HG03095 (cell line): ENCODE measurements around the gene DARS2.
"Not testable (repeated sequence)": the region's sequence is repeated elsewhere in the genome, so short reads cannot be mapped to it uniquely, and the experiment has no call there.

Source experiments
- ATAC-seq: cut with Tn5 transposase; IDR thresholded peaks from one replicate; pipeline ENCODE4 v1.9.1; 2021; ENCODE audit warnings: moderate library complexity; ENCODE audit not compliant: unreplicated experiment

The DARS2 gene, protein sequence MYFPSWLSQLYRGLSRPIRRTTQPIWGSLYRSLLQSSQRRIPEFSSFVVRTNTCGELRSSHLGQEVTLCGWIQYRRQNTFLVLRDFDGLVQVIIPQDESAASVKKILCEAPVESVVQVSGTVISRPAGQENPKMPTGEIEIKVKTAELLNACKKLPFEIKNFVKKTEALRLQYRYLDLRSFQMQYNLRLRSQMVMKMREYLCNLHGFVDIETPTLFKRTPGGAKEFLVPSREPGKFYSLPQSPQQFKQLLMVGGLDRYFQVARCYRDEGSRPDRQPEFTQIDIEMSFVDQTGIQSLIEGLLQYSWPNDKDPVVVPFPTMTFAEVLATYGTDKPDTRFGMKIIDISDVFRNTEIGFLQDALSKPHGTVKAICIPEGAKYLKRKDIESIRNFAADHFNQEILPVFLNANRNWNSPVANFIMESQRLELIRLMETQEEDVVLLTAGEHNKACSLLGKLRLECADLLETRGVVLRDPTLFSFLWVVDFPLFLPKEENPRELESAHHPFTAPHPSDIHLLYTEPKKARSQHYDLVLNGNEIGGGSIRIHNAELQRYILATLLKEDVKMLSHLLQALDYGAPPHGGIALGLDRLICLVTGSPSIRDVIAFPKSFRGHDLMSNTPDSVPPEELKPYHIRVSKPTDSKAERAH

DNA sequence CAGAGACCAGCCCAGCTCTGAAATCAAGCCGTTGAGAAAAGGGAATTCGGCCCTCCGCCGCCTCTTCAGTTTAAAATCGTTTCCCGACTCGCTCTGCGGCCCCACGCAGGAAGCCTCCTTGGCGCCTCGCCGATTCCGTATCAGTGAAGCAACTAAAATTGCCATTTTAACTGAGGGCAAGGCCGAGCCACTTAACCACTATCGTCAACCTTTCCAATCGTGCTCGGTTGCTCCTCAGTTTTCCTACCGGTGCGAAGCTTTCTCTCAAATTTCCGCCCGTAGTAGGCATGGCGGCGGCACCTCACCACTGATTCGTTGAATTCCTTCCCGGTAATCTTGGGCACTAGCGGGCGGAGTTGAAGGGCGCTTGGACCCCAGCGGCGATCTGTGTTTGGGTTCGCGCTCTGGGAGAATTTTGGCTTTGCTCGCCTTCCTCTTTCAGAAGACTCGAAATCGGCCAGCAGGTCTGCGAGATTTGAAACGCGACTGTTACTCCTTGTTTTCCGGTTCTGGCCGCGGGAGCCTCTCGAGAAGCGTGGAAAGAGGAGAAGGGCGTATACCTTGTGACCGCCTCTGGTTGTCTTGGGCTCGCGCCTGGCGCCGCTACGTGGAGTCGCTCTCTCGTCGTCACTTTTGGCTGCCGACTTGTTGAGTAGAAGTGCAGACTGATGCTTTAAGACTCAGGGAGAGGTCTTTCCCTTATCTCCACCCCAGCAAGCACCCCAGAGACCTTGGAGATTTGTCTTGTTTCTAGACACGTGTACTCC is at the start of gene DARS2, which contains the start of gene CENPL:
Gene DARS2 (plus strand): TSS at position 359 of the 767 bp plus-strand sequence. CDS start 557 bp downstream, outside the sequence.
Gene CENPL (minus strand): TSS at position 569 of the 767 bp plus-strand sequence. CDS start 13,584 bp downstream, outside the sequence.
- peak; percentile 86 for ATAC-seq

DNA sequence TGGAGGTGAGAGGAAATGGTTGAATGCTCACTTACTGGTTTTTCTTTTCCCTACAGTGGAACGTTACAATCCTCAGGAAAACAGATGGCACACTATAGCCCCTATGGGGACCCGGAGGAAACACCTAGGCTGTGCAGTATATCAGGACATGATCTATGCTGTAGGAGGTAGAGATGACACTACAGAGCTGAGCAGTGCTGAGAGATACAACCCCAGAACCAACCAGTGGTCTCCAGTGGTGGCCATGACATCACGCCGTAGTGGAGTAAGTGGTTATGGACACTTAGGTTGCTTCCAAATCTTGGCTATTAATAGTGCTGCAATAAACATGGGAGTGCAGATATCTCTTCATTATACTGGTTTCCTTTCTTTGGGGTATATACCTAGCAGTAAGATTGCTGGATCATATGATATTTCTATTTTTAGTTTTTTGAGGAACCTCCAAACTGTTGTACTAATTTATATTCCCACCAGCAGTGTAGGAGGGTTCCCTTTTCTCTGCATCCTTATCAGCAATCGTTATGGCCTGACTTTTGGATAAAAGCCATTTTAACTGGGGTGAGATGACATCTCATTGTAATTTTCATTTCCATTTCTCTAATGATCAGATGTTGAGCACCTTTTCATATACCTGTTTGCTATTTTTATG is 48.8 kb upstream of the DARS2 start:
- ATAC-seq: no peak

DNA sequence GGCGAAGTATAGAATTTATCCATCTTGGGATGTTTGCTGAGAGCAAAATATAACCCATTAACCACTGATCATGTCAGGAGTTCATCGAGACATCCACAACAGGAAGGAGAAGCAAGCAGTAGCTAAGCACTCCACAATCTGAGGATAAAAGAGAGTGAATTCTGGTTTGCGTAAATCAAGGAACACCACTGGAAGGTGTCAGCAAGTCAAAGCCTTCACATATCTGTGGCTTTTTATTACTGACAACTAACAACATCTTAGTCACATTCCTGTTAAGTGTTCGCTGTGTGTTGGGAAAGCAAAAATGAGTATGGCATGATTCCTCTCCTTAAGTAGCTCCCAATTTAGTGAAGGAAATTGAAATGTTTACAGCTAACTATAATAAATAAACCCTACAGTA is 44.5 kb upstream of the DARS2 start:
- ATAC-seq: no peak

DNA sequence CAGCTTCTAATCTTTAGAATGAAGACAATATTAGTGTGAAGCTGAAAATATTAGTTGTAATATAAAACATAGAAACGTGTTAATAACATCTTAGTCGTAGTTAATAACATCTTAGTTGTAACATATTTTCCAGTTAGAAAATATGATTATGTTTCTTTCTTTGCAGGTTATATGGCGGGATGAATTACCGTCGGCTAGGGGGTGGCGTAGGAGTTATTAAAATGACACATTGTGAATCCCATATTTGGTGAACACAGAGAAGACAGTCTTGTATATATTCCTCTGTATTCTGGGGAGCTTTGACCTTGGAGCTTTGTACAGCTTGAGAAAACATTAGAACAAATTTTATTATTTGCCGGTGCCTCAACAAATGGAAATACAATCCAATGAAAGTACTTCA is 39.5 kb upstream of the DARS2 start:
- ATAC-seq: no peak

DNA sequence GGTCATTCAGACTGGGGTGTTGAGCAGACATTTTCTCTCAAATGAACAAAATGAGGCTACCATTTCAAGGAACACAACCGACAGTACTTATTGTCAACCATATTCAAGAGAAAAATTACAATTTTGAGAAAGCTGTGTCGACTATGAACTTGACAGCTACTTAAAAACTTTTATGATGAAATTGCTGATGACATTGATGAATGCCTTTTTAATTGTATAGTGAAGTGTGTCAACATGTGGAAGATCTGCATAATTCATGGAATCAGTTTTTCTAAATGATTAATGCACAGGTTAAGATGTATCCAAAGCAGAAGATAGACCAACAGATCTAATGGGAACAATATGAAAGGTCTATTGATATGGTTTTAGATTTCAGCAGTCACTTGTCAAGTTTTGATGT is 34.6 kb upstream of the DARS2 start:
- no peak for ATAC-seq

DNA sequence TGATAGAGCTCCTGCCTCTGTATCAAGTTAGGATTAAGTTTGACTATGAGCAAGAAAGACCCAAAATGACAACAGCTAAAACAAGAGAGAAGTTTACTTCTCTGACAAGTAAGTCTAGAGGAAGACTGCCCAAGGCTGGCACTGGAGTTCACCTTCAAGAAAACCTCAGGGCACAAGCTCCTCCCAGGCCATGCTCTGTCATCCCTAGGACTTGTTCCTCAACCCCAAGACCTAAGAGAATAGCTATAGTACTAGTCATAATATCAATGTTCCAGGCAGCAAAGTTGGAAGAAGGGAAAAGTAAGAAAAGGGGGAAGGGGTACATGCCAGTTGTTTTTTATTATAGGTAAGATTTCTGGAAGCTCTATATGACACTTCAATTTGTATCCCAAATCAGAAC is 26.4 kb upstream of the DARS2 start:
- ATAC-seq: no peak

DNA sequence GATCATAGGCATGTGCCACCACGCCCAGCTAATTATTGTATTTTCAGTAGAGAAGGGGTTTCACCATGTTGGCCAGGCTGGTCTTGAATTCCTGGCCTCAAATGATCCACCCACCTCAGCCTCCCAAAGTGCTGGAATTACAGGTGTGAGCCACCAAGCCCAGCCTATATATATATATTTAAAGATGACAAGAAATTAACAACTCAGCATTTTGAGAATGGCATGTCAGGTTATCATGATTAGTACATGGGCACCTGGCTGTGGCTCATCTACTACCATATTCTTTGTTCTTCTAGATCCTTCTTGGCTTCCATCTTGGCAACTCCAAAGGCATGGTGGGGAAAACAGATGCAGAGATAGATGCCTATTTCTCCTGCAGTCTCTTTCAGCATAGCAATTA is 24.5 kb upstream of the DARS2 start:
- not testable (repeated sequence) for ATAC-seq

DNA sequence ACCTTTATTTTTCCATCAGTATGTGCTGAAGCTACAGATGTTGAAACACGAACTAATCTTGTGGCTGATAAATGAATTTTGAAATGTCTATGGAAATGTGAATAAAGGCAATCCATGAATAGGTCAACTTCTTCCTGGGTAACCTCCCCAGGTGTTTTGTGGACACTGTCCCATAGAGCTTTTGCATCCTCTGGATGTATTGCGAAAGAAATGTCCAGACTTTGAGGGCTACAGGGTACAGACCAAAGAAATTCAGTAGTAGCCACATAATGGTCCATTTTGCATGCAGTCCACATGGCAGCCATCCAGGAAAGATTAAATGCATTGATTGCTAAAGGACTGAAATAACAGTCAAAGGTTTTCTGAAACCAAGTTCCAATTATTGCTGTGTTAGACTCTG is 21.5 kb upstream of the DARS2 start:
- no peak for ATAC-seq

DNA sequence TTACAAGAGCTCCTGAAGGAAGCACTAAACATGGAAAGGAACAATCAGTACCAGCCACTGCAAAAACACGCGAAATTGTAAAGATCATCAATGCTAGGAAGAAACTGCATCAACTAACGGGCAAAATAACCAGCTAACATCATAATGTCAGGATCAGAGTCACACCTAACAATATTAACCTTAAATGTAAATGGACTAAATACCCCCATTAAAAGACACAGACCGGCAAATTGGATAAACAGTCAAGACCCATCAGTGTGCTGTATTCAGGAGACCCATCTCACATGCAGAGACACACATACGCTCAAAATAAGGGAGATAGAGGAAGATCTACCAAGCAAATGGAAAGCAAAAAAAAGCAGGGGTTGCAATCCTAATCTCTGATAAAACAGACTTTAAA is 10.8 kb upstream of the DARS2 start:
- ATAC-seq: not testable (repeated sequence)

DNA sequence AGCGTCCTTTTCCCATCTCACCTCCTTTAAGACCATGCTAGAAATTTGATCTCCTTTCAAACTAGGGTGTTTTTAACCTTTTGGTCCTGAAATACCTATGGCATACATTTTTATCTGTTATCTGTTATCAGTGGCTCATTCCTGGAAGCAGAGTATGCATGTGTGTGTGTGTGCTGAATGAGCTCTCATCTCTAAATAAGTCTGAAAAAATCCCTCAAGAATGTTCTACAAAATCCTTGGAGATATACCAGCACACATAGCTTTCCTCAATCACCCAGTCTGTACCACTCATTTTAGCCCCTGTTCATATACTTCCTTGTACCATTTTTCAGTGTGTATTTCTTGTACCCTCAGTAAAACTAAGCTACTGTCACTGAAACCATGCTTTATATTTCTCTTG is 6.0 kb upstream of the DARS2 start:
- no peak for ATAC-seq

DNA sequence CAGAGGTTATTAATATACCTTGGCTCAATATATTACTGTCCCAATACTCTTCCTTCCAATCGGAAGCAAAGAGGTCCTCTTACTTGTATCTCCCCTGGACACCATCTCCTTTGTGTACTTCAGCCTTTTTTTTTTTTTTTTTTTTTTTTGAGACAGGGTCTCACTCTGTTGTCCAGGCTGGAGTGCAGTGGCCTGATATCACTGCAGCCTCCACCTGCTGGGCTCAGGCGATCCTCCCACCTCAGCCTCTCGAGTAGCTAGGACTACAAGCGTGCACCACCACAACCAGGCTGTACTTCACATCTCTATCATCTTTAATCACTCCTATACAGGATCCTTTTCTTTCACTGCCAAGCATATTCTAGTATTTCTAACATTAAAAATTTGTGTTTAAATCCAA is 2.8 kb upstream of the DARS2 start:
- no peak for ATAC-seq

DNA sequence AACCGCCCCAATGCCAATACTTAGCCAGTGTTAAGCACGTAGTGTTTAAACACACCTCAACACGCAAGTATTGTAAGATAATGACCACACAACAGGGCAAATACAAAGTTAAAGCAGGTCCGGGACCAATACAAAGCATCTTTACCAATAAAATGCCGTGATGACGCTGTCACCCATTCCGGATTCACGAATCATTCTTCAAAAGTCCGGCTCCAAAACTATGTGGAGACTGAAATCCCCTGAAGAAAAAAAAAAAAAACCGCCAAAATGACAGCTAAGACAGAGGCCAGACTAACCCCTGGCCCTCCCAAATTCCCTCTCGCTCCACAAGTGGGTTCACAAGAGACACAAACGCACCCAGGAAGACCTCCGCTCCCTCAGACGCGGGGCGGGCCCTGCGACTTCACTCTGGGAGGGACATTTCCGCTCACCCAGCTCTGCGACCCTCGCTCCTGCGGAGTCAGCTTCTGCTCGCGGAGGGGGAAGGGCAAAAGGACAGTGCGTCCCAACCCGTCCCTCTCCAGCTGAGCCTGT is 625 bp upstream of the DARS2 start:
- ATAC-seq: peak; percentile 37

DNA sequence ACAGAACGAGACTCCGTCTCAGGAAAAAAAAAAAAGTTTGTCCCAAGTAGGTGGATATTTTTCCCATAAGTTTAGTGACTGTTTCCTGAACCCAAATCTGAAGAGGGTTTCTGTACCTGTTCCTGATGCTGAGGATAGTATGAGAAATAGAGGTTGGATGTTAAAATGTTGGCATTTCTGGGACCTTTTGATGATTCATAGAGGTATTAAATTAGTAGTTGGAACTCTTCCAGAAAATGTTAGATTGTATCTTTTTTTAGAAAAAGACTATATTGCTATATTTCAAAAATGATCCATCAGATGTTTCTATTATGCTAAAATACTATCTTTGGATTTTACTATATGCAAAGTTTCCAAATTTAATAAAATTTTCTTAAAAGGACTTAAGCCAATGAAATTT is 3.1 kb downstream of the DARS2 start:
- no peak for ATAC-seq

DNA sequence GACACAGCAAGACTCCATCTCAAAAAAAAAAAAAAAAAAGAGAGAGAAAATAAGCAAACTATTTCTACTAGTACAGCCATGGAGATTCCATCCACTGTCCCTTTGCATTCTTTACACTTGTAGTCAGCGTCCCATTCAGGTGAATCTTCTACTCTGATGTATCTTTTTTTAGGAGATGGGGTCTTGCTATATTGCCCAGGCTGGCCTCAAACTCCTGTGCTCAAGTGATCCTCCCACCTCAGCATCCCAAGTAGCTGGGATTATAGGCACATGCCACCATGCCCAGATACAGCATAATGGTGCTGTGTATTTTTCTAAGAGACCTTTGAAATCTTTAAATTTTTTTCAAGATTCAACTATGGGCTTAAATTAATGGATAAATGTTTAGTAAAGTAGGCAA is 8.3 kb downstream of the DARS2 start:
- no peak for ATAC-seq

DNA sequence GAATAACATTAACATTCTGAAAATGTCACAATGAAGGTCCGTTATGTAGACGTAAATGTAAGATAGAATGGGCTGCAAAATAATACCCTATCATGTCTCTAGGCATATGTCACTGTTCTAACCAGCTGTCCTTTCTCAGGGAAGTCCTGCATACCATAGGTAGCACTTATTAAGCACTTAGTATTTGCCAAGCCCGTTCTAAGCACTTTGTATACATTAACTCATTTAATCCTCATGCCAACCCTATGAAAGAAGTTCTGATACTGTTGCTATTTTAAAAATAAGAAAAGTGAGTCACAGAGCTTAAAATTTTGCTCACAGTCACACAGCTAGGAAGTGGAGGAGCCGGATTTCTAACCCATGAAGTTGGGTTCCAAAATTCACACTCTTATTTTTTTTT is 27.6 kb downstream of the DARS2 start:
- ATAC-seq: no peak

DNA sequence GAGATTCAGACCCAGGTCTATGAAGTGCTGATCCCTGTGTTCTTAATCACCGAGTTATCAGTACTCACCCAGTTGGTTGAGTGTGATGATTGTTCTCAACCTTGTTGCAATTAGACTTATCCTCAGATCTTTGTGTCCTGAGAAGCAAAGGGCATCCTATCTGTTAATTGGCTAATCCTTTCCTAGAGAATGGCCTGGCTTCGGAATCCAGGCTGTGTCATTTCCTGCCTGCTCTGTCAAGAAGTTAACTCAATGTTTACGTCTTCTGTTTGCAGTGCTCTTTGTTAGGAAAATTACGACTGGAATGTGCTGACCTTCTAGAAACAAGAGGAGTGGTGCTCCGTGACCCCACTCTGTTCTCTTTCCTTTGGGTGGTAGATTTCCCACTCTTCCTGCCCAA is 28.6 kb downstream of the DARS2 start:
- no peak for ATAC-seq

DNA sequence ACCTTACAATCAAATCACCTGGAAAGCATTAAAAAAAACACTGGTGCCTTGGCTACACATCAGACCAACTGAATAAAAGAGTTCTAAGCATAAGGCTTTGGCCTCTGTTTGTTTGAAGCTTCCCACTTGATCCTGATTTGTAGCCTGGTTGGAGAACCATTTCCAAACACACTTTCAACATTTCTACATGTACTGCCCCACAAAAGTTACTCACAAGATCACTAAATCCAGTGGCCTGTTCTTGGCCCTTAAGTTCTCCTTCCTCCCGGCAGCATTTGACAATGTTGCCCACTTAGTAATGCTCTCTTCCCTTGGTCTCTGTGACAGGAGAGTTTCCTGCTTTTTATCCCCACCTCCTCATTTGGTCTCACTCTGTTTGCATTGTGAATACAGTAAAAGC is 31.5 kb downstream of the DARS2 start:
- ATAC-seq: no peak

DNA sequence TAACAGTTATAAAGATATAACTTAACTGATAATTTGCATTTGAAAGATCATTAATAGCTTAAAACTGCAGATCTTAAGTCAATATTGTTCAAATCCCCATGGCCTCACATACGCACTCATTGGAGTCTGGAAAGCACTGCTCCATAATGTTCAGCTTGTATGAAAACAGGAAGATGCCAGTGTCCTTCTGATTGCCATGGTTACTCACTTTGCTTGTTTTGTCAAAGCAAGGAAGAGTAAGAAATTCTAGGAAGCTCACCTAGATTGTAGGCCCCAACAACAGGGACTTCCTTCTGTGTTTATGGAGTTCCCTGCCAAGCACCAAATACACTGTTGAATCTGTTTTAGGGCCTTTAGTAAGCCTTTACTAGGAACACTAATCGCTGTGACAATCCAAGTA is 32.4 kb downstream of the DARS2 start:
- no peak for ATAC-seq

DNA sequence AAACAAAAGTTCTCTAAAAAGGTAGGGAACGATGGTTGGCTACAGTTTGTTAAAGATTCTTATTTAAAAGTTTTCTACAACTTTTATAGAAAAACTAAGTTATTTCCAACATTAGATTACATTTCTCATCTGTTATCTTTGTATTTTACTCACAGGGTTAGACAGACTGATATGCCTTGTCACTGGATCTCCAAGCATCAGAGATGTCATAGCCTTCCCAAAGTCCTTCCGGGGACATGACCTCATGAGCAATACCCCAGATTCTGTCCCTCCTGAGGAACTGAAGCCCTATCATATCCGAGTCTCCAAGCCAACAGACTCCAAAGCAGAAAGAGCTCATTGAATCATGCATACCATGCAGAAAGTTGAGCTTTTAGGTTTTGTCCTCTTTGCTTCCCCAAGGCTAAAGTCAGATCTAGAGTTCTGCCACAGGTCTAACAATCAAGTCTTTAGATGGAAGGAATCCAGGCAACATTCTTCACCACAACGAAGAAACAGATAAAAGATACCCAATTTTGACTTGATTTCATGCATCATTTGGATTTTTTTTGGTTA is 33.0 kb downstream of the DARS2 start:
- ATAC-seq: no peak

DNA sequence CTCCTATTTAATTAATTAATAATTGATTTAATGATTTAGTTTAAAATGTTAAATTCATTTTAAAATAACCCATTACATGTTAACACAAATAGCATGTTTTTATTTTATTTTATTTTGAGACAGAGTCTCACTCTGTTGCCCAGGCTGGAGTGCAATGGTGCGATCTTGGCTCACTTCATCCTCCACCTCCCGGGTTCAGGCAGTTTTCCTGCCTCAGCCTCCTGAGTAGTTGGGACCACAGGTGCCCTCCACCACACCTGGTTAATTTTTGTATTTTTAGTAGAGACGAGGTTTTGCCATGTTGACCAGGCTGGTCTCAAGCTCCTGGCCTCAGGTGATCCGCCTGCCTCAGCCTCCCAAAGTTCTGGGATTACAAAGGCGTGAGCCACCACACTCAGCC is 35.1 kb downstream of the DARS2 start:
- not testable (repeated sequence) for ATAC-seq

DNA sequence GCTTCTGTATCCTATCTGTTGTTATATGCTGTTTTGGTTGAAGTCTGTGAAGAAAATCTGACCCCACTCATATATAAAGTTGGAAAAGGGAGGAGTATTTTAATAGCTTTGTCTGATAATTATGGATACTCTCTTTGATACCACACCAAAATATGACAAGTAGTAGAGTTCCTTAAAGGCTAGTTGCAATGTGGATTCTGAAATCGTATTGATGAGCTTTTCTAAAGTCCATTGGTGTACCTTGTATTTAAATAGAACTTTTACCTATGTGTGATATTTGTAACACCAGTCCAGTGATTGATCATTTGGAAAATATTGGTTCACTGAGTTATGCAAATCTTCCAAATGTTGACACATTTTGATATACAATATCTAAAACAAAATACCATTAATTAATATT is 35.6 kb downstream of the DARS2 start:
- no peak for ATAC-seq
